H1 (cell line): ENCODE results near the gene FAR1. TPM values are rescaled to one million over a fixed set of nuclear protein-coding genes. Genes with fewer than 3 reads are reported as not detected.

Experiments
- CTCF ChIA-PET: fragments of 300-600 bp; sonication (Branson Sonifier 250); formaldehyde crosslinking; loops from one replicate; lab custom pipeline; 2021; ENCODE audit not compliant: partially characterized antibody; lab: Charles Lee
- POLR2A ChIA-PET: fragments of 300-600 bp; sonication (Branson Sonifier 250); formaldehyde crosslinking; loops from one replicate; lab custom pipeline; 2021; ENCODE audit warnings: inconsistent platforms; ENCODE audit not compliant: partially characterized antibody; lab: Charles Lee
- DNase-seq, 2 experiments: peaks; one replicate each; pipeline versions ENCODE4 v3.0.0 to v3.0.0-alpha.2; 2010 to 2022; ENCODE audit warnings: low spot score in 2 of 2, low read depth in 1 of 2, mixed read lengths in 1 of 2
- FAIRE-seq: peaks from 2 replicates; lab custom pipeline; 2011; peaks lifted over from hg19 to GRCh38; lab: Jason Lieb, UNC
- H2AFZ ChIP-seq: 2 replicates; pipeline ENCODE4 v1.8.1; 2012; ENCODE audit warnings: low read length, inconsistent platforms
- H2AK5ac ChIP-seq: 2 replicates; pipeline ENCODE4 v1.6.1; 2013; ENCODE audit warnings: low read depth, low read length
- H2BK120ac ChIP-seq: replicated peaks from 2 replicates; pipeline ENCODE3; 2013; ENCODE audit warnings: low read depth, low read length, inconsistent platforms
- H2BK12ac ChIP-seq: 2 replicates; pipeline ENCODE4 v1.6.1; 2013; ENCODE audit warnings: low read depth, low read length
- H2BK15ac ChIP-seq: 2 replicates; pipeline ENCODE4 v1.6.1; 2013; ENCODE audit warnings: low read length
- H2BK20ac ChIP-seq: 2 replicates; pipeline ENCODE4 v1.6.1; 2013; ENCODE audit warnings: low read length
- H2BK5ac ChIP-seq: 2 replicates; pipeline ENCODE4 v1.6.1; 2013; ENCODE audit warnings: low read depth, low read length
- H3K14ac ChIP-seq: 2 replicates; pipeline ENCODE4 v1.6.1; 2013; ENCODE audit warnings: inconsistent platforms; ENCODE audit not compliant: insufficient read length
- H3K18ac ChIP-seq: 2 replicates; pipeline ENCODE4 v1.6.1; 2013; ENCODE audit warnings: low read length; ENCODE audit errors: extremely low read depth
- H3K23ac ChIP-seq: 2 replicates; pipeline ENCODE4 v1.6.1; 2013; ENCODE audit warnings: inconsistent platforms; ENCODE audit not compliant: insufficient read length
- H3K23me2 ChIP-seq: 2 replicates; pipeline ENCODE4 v1.6.1; 2013; ENCODE audit warnings: low read depth, low read length
- H3K27ac ChIP-seq: 2 replicates; pipeline ENCODE4 v1.6.1; 2011; ENCODE audit warnings: low read depth, low read length, inconsistent platforms
- H3K27me3 ChIP-seq, 4 experiments: replicated peaks in 1 of 4; 1 replicate in 1 of 4; 2 replicates in 3 of 4; pipeline versions ENCODE4 v1.6.1 to v1.8.1; 2011 to 2013; ENCODE audit warnings: low read length in 3 of 4, mild to moderate bottlenecking in 3 of 4, inconsistent platforms in 2 of 4, mixed read lengths in 2 of 4, moderate library complexity in 1 of 4; ENCODE audit not compliant: control insufficient read depth in 3 of 4, insufficient read depth in 3 of 4; ENCODE audit errors: extremely low read depth in 1 of 4
- H3K36me3 ChIP-seq, 4 experiments: 2 replicates each; pipeline versions ENCODE4 v1.6.1 to v1.8.1; 2011 to 2013; ENCODE audit warnings: mild to moderate bottlenecking in 4 of 4, low read length in 3 of 4, moderate library complexity in 2 of 4, control low read depth in 1 of 4, inconsistent platforms in 1 of 4; ENCODE audit not compliant: insufficient read depth in 4 of 4, control insufficient read depth in 2 of 4
- H3K4ac ChIP-seq: replicated peaks from 2 replicates; pipeline ENCODE3; 2013; ENCODE audit warnings: low read length, low read depth, mixed read lengths, inconsistent platforms; ENCODE audit not compliant: insufficient read length
- H3K4me1 ChIP-seq, 4 experiments: replicated peaks in 1 of 4; 1 replicate in 1 of 4; 2 replicates in 3 of 4; pipeline versions ENCODE4 v1.6.1 to v1.8.1; 2011 to 2013; ENCODE audit warnings: low read length in 3 of 4, inconsistent platforms in 2 of 4, mixed read lengths in 1 of 4; ENCODE audit not compliant: insufficient read depth in 4 of 4, control insufficient read depth in 3 of 4
- H3K4me2 ChIP-seq, 2 experiments: 2 replicates each; pipeline versions ENCODE4 v1.6.1 to v1.8.1; 2011 to 2013; ENCODE audit warnings: low read depth in 2 of 2, low read length in 2 of 2, control low read depth in 1 of 2, inconsistent platforms in 1 of 2, mild to moderate bottlenecking in 1 of 2; ENCODE audit not compliant: insufficient read depth in 1 of 2
- H3K4me3 ChIP-seq, 4 experiments: fragments of 200-600, 300-600 bp in 1 of 4; sonication (generic), shearing (Covaris generic), sonication (Bioruptor Twin) in 1 of 4; 2 replicates each; pipeline versions ENCODE4 v1.5.1 to v1.8.1; 2011 to 2016; ENCODE audit warnings: low read length in 4 of 4, low read depth in 3 of 4, control low read depth in 2 of 4, inconsistent platforms in 2 of 4, mild to moderate bottlenecking in 2 of 4, mixed read lengths in 1 of 4, moderate library complexity in 1 of 4; ENCODE audit not compliant: insufficient read depth in 2 of 4; ENCODE audit errors: extremely low read depth in 1 of 4
- H3K56ac ChIP-seq: replicated peaks from 2 replicates; pipeline ENCODE3; 2013; ENCODE audit warnings: low read depth, mild to moderate bottlenecking, mixed read lengths, low read length, inconsistent platforms; ENCODE audit not compliant: insufficient read length
- H3K79me1 ChIP-seq: 2 replicates; pipeline ENCODE4 v1.6.1; 2013; ENCODE audit warnings: low read depth, low read length, control low read depth
- H3K79me2 ChIP-seq, 2 experiments: 2 replicates each; pipeline versions ENCODE4 v1.6.1 to v1.8.1; 2012 to 2013; ENCODE audit warnings: low read length in 2 of 2, mild to moderate bottlenecking in 2 of 2, inconsistent platforms in 1 of 2; ENCODE audit not compliant: insufficient read depth in 2 of 2, control insufficient read depth in 1 of 2
- H3K9ac ChIP-seq, 4 experiments: replicated peaks in 1 of 4; 1 replicate in 1 of 4; 2 replicates in 3 of 4; pipeline versions ENCODE4 v1.6.1 to v1.8.1; 2011 to 2013; ENCODE audit warnings: low read depth in 3 of 4, low read length in 3 of 4, control low read depth in 2 of 4, mild to moderate bottlenecking in 2 of 4, moderate library complexity in 2 of 4, inconsistent platforms in 1 of 4; ENCODE audit errors: extremely low read depth in 1 of 4
- H3K9me3 ChIP-seq, 2 experiments: 2 replicates each; pipeline versions ENCODE4 v1.6.1 to v1.8.1; 2012 to 2013; ENCODE audit warnings: mild to moderate bottlenecking in 2 of 2, moderate library complexity in 2 of 2, control low read depth in 1 of 2, inconsistent platforms in 1 of 2, low read depth in 1 of 2, low read length in 1 of 2, mixed read lengths in 1 of 2; ENCODE audit not compliant: insufficient read depth in 2 of 2
- H4K20me1 ChIP-seq, 2 experiments: replicated peaks in 1 of 2; 2 replicates each; pipeline versions ENCODE3 to v1.8.1; 2011 to 2013; ENCODE audit warnings: inconsistent platforms in 2 of 2, low read length in 2 of 2, mild to moderate bottlenecking in 1 of 2; ENCODE audit not compliant: insufficient read depth in 2 of 2, control insufficient read depth in 1 of 2
- H4K5ac ChIP-seq: 2 replicates; pipeline ENCODE4 v1.6.1; 2013; ENCODE audit warnings: low read length, low read depth, mixed read lengths, inconsistent platforms; ENCODE audit not compliant: insufficient read length
- H4K8ac ChIP-seq: 2 replicates; pipeline ENCODE4 v1.8.0; 2013; ENCODE audit warnings: mild to moderate bottlenecking, moderate library complexity, low read length, inconsistent platforms; ENCODE audit not compliant: insufficient read depth; ENCODE audit errors: extremely low read depth
- H4K91ac ChIP-seq: replicated peaks from 2 replicates; pipeline ENCODE3; 2013; ENCODE audit warnings: low read length, mixed read lengths, inconsistent platforms; ENCODE audit not compliant: insufficient read length
- ASH2L ChIP-seq: fragments of 200-600, 300-600 bp; sonication (generic); IDR thresholded peaks from one replicate; pipeline ENCODE4 v1.7.1; 2017; ENCODE audit warnings: low read length
- CEBPB ChIP-seq: IDR thresholded peaks from 2 replicates; pipeline ENCODE4 v1.6.1; 2012; ENCODE audit warnings: low read depth, low read length
- EZH2 ChIP-seq: fragments of 200-600 bp; sonication (generic); IDR thresholded peaks from 2 replicates; pipeline ENCODE4 v1.7.1; 2012; ENCODE audit warnings: low read depth, mild to moderate bottlenecking, moderate library complexity, low read length, inconsistent platforms; ENCODE audit not compliant: severe bottlenecking
- JUND ChIP-seq: IDR thresholded peaks from 2 replicates; pipeline ENCODE4 v1.6.1; 2011; ENCODE audit warnings: mild to moderate bottlenecking, improper control_type of control experiment, low read length
- KDM5A ChIP-seq: fragments of 200-600 bp; IDR thresholded peaks from 2 replicates; pipeline ENCODE4 v1.7.1; 2012; ENCODE audit warnings: mild to moderate bottlenecking, low read length, inconsistent platforms, mixed read lengths
- POLR2A ChIP-seq, 2 experiments: IDR thresholded peaks; 1 replicate in 1 of 2; 2 replicates in 1 of 2; pipeline ENCODE4 v1.6.1; 2011; ENCODE audit warnings: low read depth in 2 of 2, low read length in 2 of 2, mild to moderate bottlenecking in 2 of 2; ENCODE audit errors: control extremely low read depth in 1 of 2
- POLR2AphosphoS5 ChIP-seq: IDR thresholded peaks from 2 replicates; pipeline ENCODE4 v1.6.1; 2011; ENCODE audit warnings: low read depth, low read length
- SAP30 ChIP-seq: fragments of 300-600 bp; sonication (generic); IDR thresholded peaks from 2 replicates; pipeline ENCODE4 v1.7.1; 2012; ENCODE audit warnings: low read length, moderate library complexity, mild to moderate bottlenecking, inconsistent platforms; ENCODE audit not compliant: insufficient read depth, insufficient replicate concordance
- TCF12 ChIP-seq: IDR thresholded peaks from 2 replicates; pipeline ENCODE4 v1.6.1; 2011; ENCODE audit warnings: low read depth, mild to moderate bottlenecking, low read length
- TEAD4 ChIP-seq: IDR thresholded peaks from 2 replicates; pipeline ENCODE4 v1.6.1; 2012; ENCODE audit warnings: low read depth, low read length, inconsistent platforms, mixed read lengths
- USF2 ChIP-seq: IDR thresholded peaks from 2 replicates; pipeline ENCODE4 v1.6.1; 2011; ENCODE audit warnings: low read length, improper control_type of control experiment
- WGBS, 2 experiments: shearing (Covaris generic) in 1 of 2; methylation state at CpG; one replicate each; pipeline versions ENCODE4 v1.1.6 to v1.1.7; 2013 to 2015; ENCODE audit warnings: low lambda C conversion rate in 2 of 2, mixed read lengths in 2 of 2, inconsistent platforms in 1 of 2, low coverage in 1 of 2, missing lambda C conversion rate in 1 of 2; ENCODE audit not compliant: insufficient replicate concordance in 2 of 2, insufficient coverage in 1 of 2, insufficient read length in 1 of 2; ENCODE audit errors: extremely low coverage in 1 of 2, missing lambda C conversion rate in 1 of 2; 5-methylcytosine and 5-hydroxymethylcytosine counted together
- polyA plus RNA-seq, 7 experiments: library from polyadenylated mRNA; depleted of rRNA in 3 of 7; stranded (reverse) in 5 of 7; unstranded in 2 of 7; fragments of >200 nt in 5 of 7; fragments of 200-250 nt in 2 of 7; gene quantifications; 1 replicate in 5 of 7; 2 replicates in 1 of 7; 4 replicates in 1 of 7; pipeline versions ENCODE4 v1.2.1 to v1.2.3, GENCODE V29; 2011 to 2013; ENCODE audit warnings: missing spikeins in 2 of 7, mixed read lengths in 2 of 7
- total RNA-seq: library from RNA; stranded (reverse); fragmentation: NEBNext Ultra II Directional; extraction: Animal tissue kit (Norgen Biotek cat#: 25700); gene quantifications from 2 replicates; pipeline ENCODE4 v1.2.1, GENCODE V29; 2021
- TF ChIP-seq, protein P1 (sequence below): IDR thresholded peaks from 2 replicates; pipeline ENCODE4 v1.6.1; 2011; ENCODE audit warnings: low read depth, mild to moderate bottlenecking, low read length; ENCODE audit not compliant: insufficient read depth
- TF ChIP-seq, protein P2 (sequence below): IDR thresholded peaks from 2 replicates; pipeline ENCODE4 v1.6.1; 2012; ENCODE audit warnings: inconsistent platforms

FAR1 gene
- total and polyA plus RNA-seq, 2 of the 8 experiments (the other 6 are each of a cell fraction or from before 2014, with no cell fraction given): 29.7 to 68.5 TPM

GRCh38 chr11:13767471-13767870 is 99.0 kb downstream of the FAR1 start:
- no peaks in the 10 kb centered on the region for H3K36me3 ChIP-seq
- TF ChIP-seq USF2 (no peak), TCF12 (no peak), SAP30 (no peak), TEAD4 (no peak), POLR2AphosphoS5 (no peak), ASH2L (no peak), KDM5A (no peak), POLR2A (IDR thresholded peaks at IDR 0.05; ENCODE audit: control extremely low read depth in 1 of 2, low read depth in 2 of 2, low read length in 2 of 2) (no peak), CEBPB (no peak), JUND (no peak), EZH2 (no peak)
- TF ChIP-seq, protein P1, sequence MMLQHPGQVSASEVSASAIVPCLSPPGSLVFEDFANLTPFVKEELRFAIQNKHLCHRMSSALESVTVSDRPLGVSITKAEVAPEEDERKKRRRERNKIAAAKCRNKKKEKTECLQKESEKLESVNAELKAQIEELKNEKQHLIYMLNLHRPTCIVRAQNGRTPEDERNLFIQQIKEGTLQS: no peak
- TF ChIP-seq, protein P2, sequence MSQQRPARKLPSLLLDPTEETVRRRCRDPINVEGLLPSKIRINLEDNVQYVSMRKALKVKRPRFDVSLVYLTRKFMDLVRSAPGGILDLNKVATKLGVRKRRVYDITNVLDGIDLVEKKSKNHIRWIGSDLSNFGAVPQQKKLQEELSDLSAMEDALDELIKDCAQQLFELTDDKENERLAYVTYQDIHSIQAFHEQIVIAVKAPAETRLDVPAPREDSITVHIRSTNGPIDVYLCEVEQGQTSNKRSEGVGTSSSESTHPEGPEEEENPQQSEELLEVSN: no peak

More at GRCh38 chr11:13767471-13767870, 99.0 kb downstream of the FAR1 start:
- Histone ChIP-seq H3K14ac (no peak overlapping the region), H2BK15ac (no peak overlapping the region), H3K79me2 (no peaks in the 10 kb centered on the region), H3K79me1 (no peaks in the 10 kb centered on the region), H3K9ac (no peak overlapping the region), H2BK20ac (no peak overlapping the region), H3K27me3 (no peaks in the 10 kb centered on the region), H3K9me3 (no peaks in the 10 kb centered on the region), H3K56ac (no peak overlapping the region), H3K4me3 (no peak overlapping the region), H2AK5ac (no peak overlapping the region), H3K18ac (no peak overlapping the region), H4K20me1 (no peaks in the 10 kb centered on the region), H3K27ac (no peak overlapping the region), H3K4me2 (no peak overlapping the region), H2BK5ac (no peak overlapping the region), H3K23ac (no peak overlapping the region), H3K4me1 (no peaks in the 10 kb centered on the region), H2AFZ (no peak overlapping the region), H3K4ac (no peak overlapping the region), H4K5ac (no peak overlapping the region), H2BK120ac (no peak overlapping the region), H2BK12ac (no peak overlapping the region), H4K8ac (no peak overlapping the region), H3K23me2 (no peaks in the 10 kb centered on the region), H4K91ac (no peak overlapping the region)
- CTCF ChIA-PET: interaction anchor here (0.9 kb wide), 1 partner anchor 9 kb away, joined by 3 read pairs; no protein-coding TSS in a partner anchor
- DNase-seq (no peak), FAIRE-seq (no peak)
- 83% methylated on average over 1 of the region's 1 CpG; no CpG with 5 or more reads in 1 of the 2 experiments for WGBS, 2 experiments
- POLR2A ChIA-PET: interaction anchor here (0.6 kb wide), 1 partner anchor 58 kb away, joined by 3 read pairs; no protein-coding TSS in a partner anchor
